ENCODE results near the gene CX3CR1. TPM values are rescaled to one million over a fixed set of nuclear protein-coding genes. Genes with fewer than 3 reads are reported as not detected.

CX3CR1 gene
- total and polyA plus RNA-seq, 2 donors (not counting 1 experiment from before 2014, with no cell fraction given), result 0.16 to 0.27 TPM

- no peak for ATAC-seq (ENCODE audit: low read depth)
- peaks cover 7% of the 10 kb centered on the region for H3K27me3 Mint-ChIP-seq
- no peak overlapping the region for H2AFZ ChIP-seq (ENCODE audit: insufficient read depth, low read depth, low read length, poor library complexity, severe bottlenecking)
- no peaks in the 10 kb centered on the region for H3K36me3 ChIP-seq (replicated peaks in 1 of 2; ENCODE audit: control extremely low read depth in 1 of 2, control insufficient read depth in 1 of 2, extremely low read depth in 1 of 2, insufficient read depth in 2 of 2, low read length in 1 of 2)
- no peak overlapping the region for H3K9ac ChIP-seq (ENCODE audit: low read length)
- no peak overlapping the region for H3K4me3 Mint-ChIP-seq
- CTCF ChIA-PET, result interaction anchor here (0.9 to 1.6 kb wide), 3 partner anchors 16 to 52 kb away, joined by 3 to 5 read pairs (median 4); no protein-coding TSS in a partner anchor
- no peak overlapping the region for H3K4me3 ChIP-seq (ENCODE audit: control extremely low read depth in 1 of 5, extremely low read depth in 1 of 5, insufficient read depth in 1 of 5, low read depth in 2 of 5, low read length in 4 of 5)
- H3K9me3 Mint-ChIP-seq (ENCODE audit: insufficient read depth), result peaks cover 6% of the 10 kb centered on the region
- peaks cover 4% of the 10 kb centered on the region for H3K4me1 Mint-ChIP-seq
- H3K4me1 ChIP-seq (ENCODE audit: control insufficient read depth in 2 of 2, insufficient read depth in 2 of 2, low read length in 2 of 2), result peaks cover 0 to 3% of the 10 kb centered on the region in 2 donors
- TF ChIP-seq EZH2 (IDR thresholded peaks at IDR 0.05; ENCODE audit: borderline replicate concordance, insufficient read depth, low read depth, low read length, poor library complexity, severe bottlenecking) (no peak), CTCF (IDR thresholded peaks at IDR 0.05) (no peak)
- no peaks in the 10 kb centered on the region for H3K79me2 ChIP-seq (ENCODE audit: control insufficient read depth, insufficient read depth, low read length)
- DNase-seq, result no peak
- no peaks in the 10 kb centered on the region for H3K9me3 ChIP-seq (ENCODE audit: control extremely low read depth in 1 of 3, control insufficient read depth in 2 of 3, insufficient read depth in 1 of 3, low read length in 2 of 3)
- H4K20me1 ChIP-seq (ENCODE audit: control insufficient read depth, insufficient read depth, low read length, poor library complexity, severe bottlenecking), result no peaks in the 10 kb centered on the region
- H3K27ac ChIP-seq (ENCODE audit: low read length in 2 of 2), result no peak overlapping the region
- H3K27ac Mint-ChIP-seq, result no peak overlapping the region
- POLR2A ChIA-PET, result no interaction called here
- H3K27me3 ChIP-seq (replicated peaks in 1 of 4; ENCODE audit: control extremely low read depth in 1 of 4, control insufficient read depth in 3 of 4, insufficient read depth in 4 of 4, low read length in 3 of 4), result no peaks in the 10 kb centered on the region
- H3K4me2 ChIP-seq (replicated peaks; ENCODE audit: low read depth, low read length, poor library complexity, severe bottlenecking), result no peak overlapping the region
- intact Hi-C loops (cut with micrococcal nuclease), result no loop called here
These were observed 38.3 kb downstream of the CX3CR1 start for GRCh38 chr3:39241561-39241960.

DNA sequence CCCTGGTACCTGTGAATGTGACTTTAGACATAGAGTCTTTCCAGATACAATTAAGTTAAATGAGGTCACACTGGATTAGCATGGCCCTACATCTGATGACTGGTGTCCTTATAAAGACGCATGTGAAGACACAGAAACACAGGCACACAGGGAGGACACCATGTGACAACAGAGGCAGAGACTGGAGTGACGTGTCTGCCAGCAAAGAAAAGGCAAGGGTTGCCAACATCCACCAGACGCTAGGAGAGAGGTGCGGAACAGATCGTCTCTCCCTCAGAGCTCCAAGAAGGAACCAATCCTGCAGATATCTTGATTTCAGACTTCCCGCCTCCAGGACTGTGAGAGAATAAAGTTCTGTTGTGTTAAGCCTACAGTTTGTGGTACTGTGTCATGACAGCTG lies 42.8 kb downstream of the CX3CR1 start:
- Histone ChIP-seq H3K79me2 (ENCODE audit: control insufficient read depth, insufficient read depth, low read length) (no peaks in the 10 kb centered on the region), H4K20me1 (ENCODE audit: control insufficient read depth, insufficient read depth, low read length, poor library complexity, severe bottlenecking) (no peaks in the 10 kb centered on the region), H3K9ac (ENCODE audit: low read length) (no peak overlapping the region), H3K4me3 (ENCODE audit: control extremely low read depth in 1 of 5, extremely low read depth in 1 of 5, insufficient read depth in 1 of 5, low read depth in 2 of 5, low read length in 4 of 5) (no peak overlapping the region), H3K4me2 (replicated peaks; ENCODE audit: low read depth, low read length, poor library complexity, severe bottlenecking) (no peak overlapping the region), H3K27me3 (replicated peaks in 1 of 4; ENCODE audit: control extremely low read depth in 1 of 4, control insufficient read depth in 3 of 4, insufficient read depth in 4 of 4, low read length in 3 of 4) (no peaks in the 10 kb centered on the region), H3K4me1 (ENCODE audit: control insufficient read depth in 2 of 2, insufficient read depth in 2 of 2, low read length in 2 of 2) (peaks cover 23 to 28% of the 10 kb centered on the region in 2 donors), H3K27ac (ENCODE audit: low read length in 2 of 2) (no peak overlapping the region), H2AFZ (ENCODE audit: insufficient read depth, low read depth, low read length, poor library complexity, severe bottlenecking) (no peak overlapping the region), H3K9me3 (ENCODE audit: control extremely low read depth in 1 of 3, control insufficient read depth in 2 of 3, insufficient read depth in 1 of 3, low read length in 2 of 3) (no peaks in the 10 kb centered on the region), H3K36me3 (replicated peaks in 1 of 2; ENCODE audit: control extremely low read depth in 1 of 2, control insufficient read depth in 1 of 2, extremely low read depth in 1 of 2, insufficient read depth in 2 of 2, low read length in 1 of 2) (no peaks in the 10 kb centered on the region)
- ATAC-seq (ENCODE audit: low read depth), result no peak
- ChIA-PET POLR2A (no interaction called here), CTCF (interaction anchor here (0.7 to 1.9 kb wide), 2 partner anchors 8 to 51 kb away, joined by 3 to 4 read pairs; no protein-coding TSS in a partner anchor)
- DNase-seq, result no peak
- WGBS (ENCODE audit: insufficient coverage), result 87% methylated on average over 5 of the region's 6 CpGs
- intact Hi-C loops (cut with micrococcal nuclease), result no loop called here
- no peak for TF ChIP-seq EZH2 (IDR thresholded peaks at IDR 0.05; ENCODE audit: borderline replicate concordance, insufficient read depth, low read depth, low read length, poor library complexity, severe bottlenecking)
- H3K4me1 Mint-ChIP-seq, result peaks cover 33% of the 10 kb centered on the region
- no peak overlapping the region for H3K27ac Mint-ChIP-seq
- H3K27me3 Mint-ChIP-seq, result peaks cover 15% of the 10 kb centered on the region
- H3K4me3 Mint-ChIP-seq, result no peak overlapping the region
- no peaks in the 10 kb centered on the region for H3K9me3 Mint-ChIP-seq (ENCODE audit: insufficient read depth)

Data from B cell (primary cell).